Activated T-helper 1 cell treated with anti-CD3 and anti-CD28 coated beads, Interleukin-12 subunit alpha, Interleukin-12 subunit beta, Interleukin-2, Interleukin-4 antibody, amounts not matched to agents 30 ng/mL and 10 ng/mL and 1 ng/mL, durations not matched to agents 14 hours and 24 hours and 36 hours (primary cell): ENCODE results near the gene MACC1. TPM values are rescaled to one million over a fixed set of nuclear protein-coding genes. Genes with fewer than 3 reads are reported as not detected.
"Not testable (repeated sequence)": the region's sequence is repeated elsewhere in the genome, so short reads cannot be mapped to it uniquely, and the experiment has no call there.

Experiments used
- DNase-seq: peaks from one replicate; pipeline ENCODE4 v3.0.0; 2021; ENCODE audit warnings: low spot score
- H3K27ac Mint-ChIP-seq: one replicate; pipeline ENCODE4 v1.8.0; 2021; ENCODE audit warnings: mild to moderate bottlenecking, mixed read lengths
- H3K27me3 Mint-ChIP-seq: one replicate; pipeline ENCODE4 v1.8.0; 2022; ENCODE audit warnings: mild to moderate bottlenecking, moderate library complexity, mixed read lengths; ENCODE audit not compliant: insufficient read depth
- H3K36me3 Mint-ChIP-seq: one replicate; pipeline ENCODE4 v1.8.0; 2021; ENCODE audit warnings: low read depth, mixed read lengths
- H3K4me1 Mint-ChIP-seq: one replicate; pipeline ENCODE4 v1.8.0; 2021; ENCODE audit warnings: low read depth, mixed read lengths
- H3K4me3 Mint-ChIP-seq: one replicate; pipeline ENCODE4 v1.8.0; 2021; ENCODE audit warnings: mild to moderate bottlenecking, moderate library complexity, mixed read lengths
- H3K9me3 Mint-ChIP-seq: one replicate; pipeline ENCODE4 v1.8.0; 2021; ENCODE audit warnings: mixed read lengths
- intact Hi-C: fragments of 100-400 bp; cut with micrococcal nuclease; formaldehyde crosslinking; loops from one replicate; pipeline ENCODE4 v1.15.1; 2024
- total RNA-seq: library from RNA; stranded (reverse); gene quantifications from 2 replicates; pipeline ENCODE4 v1.2.3, GENCODE V29; 2022

Gene MACC1
- total RNA-seq, 1 donor from 2014 or later = not detected

GRCh38 chr7:20194343-20194995, 22.7 kb downstream of the MACC1 start:
- intact Hi-C loops = no loop called here
- no peaks in the 10 kb centered on the region for H3K36me3 Mint-ChIP-seq
- H3K4me3 Mint-ChIP-seq = no peak overlapping the region
- no peaks in the 10 kb centered on the region for H3K9me3 Mint-ChIP-seq
- no peak overlapping the region for H3K27ac Mint-ChIP-seq
- H3K4me1 Mint-ChIP-seq = peaks cover 4% of the 10 kb centered on the region
- DNase-seq = no peak
- H3K27me3 Mint-ChIP-seq = peaks cover 2% of the 10 kb centered on the region

GRCh38 chr7:20193873-20194272, 23.3 kb downstream of the MACC1 start:
- DNase-seq = no peak
- intact Hi-C loops = no loop called here
- Mint-ChIP-seq H3K4me1 (no peaks in the 10 kb centered on the region), H3K27me3 (peaks cover 2% of the 10 kb centered on the region), H3K36me3 (no peaks in the 10 kb centered on the region), H3K9me3 (no peaks in the 10 kb centered on the region), H3K4me3 (no peak overlapping the region), H3K27ac (no peak overlapping the region)

- Mint-ChIP-seq H3K4me1 (no peaks in the 10 kb centered on the region), H3K27me3 (peaks cover 2% of the 10 kb centered on the region), H3K36me3 (no peaks in the 10 kb centered on the region), H3K9me3 (no peaks in the 10 kb centered on the region), H3K4me3 (no peak overlapping the region), H3K27ac (no peak overlapping the region)
- no peak for DNase-seq
- intact Hi-C loops = no loop called here
These were observed 23.9 kb downstream of the MACC1 start for GRCh38 chr7:20193242-20193777.

GRCh38 chr7:20191391-20191869, 25.8 kb downstream of the MACC1 start:
- peaks cover 2% of the 10 kb centered on the region for H3K27me3 Mint-ChIP-seq
- no peaks in the 10 kb centered on the region for H3K4me1 Mint-ChIP-seq
- intact Hi-C loops = no loop called here
- H3K36me3 Mint-ChIP-seq = no peaks in the 10 kb centered on the region
- H3K4me3 Mint-ChIP-seq = no peak overlapping the region
- H3K9me3 Mint-ChIP-seq = no peaks in the 10 kb centered on the region
- no peak for DNase-seq
- H3K27ac Mint-ChIP-seq = no peak overlapping the region

- H3K27ac Mint-ChIP-seq = no peak overlapping the region
- intact Hi-C loops = no loop called here
- no peaks in the 10 kb centered on the region for H3K36me3 Mint-ChIP-seq
- H3K27me3 Mint-ChIP-seq = peaks cover 2% of the 10 kb centered on the region
- DNase-seq = no peak
- no peak overlapping the region for H3K4me3 Mint-ChIP-seq
- no peaks in the 10 kb centered on the region for H3K4me1 Mint-ChIP-seq
- H3K9me3 Mint-ChIP-seq = no peaks in the 10 kb centered on the region
These were observed 26.4 kb downstream of the MACC1 start for GRCh38 chr7:20190560-20191390.

GRCh38 chr7:20189852-20190251, 27.3 kb downstream of the MACC1 start:
- H3K9me3 Mint-ChIP-seq = no peaks in the 10 kb centered on the region

GRCh38 chr7:20188567-20188966, 28.6 kb downstream of the MACC1 start:
- Mint-ChIP-seq H3K4me1 (no peaks in the 10 kb centered on the region), H3K27me3 (peaks cover 2% of the 10 kb centered on the region), H3K9me3 (no peaks in the 10 kb centered on the region), H3K36me3 (no peaks in the 10 kb centered on the region), H3K27ac (no peak overlapping the region), H3K4me3 (no peak overlapping the region)
- no peak for DNase-seq
- intact Hi-C loops = no loop called here

More at GRCh38 chr7:20189852-20190251, 27.3 kb downstream of the MACC1 start:
- peaks cover 2% of the 10 kb centered on the region for H3K27me3 Mint-ChIP-seq
- intact Hi-C loops = no loop called here
- no peak for DNase-seq
- H3K27ac Mint-ChIP-seq = no peak overlapping the region
- no peaks in the 10 kb centered on the region for H3K4me1 Mint-ChIP-seq
- no peaks in the 10 kb centered on the region for H3K36me3 Mint-ChIP-seq
- no peak overlapping the region for H3K4me3 Mint-ChIP-seq

- H3K4me1 Mint-ChIP-seq, intact Hi-C loops, H3K36me3 Mint-ChIP-seq, H3K27ac Mint-ChIP-seq, H3K27me3 Mint-ChIP-seq, H3K9me3 Mint-ChIP-seq, DNase-seq, H3K4me3 Mint-ChIP-seq: not testable (repeated sequence)
These were observed 29.3 kb downstream of the MACC1 start for GRCh38 chr7:20187850-20188249.

GRCh38 chr7:20185988-20186387, 31.2 kb downstream of the MACC1 start:
- intact Hi-C loops = no loop called here
- Mint-ChIP-seq H3K4me3 (no peak overlapping the region), H3K4me1 (no peaks in the 10 kb centered on the region), H3K27me3 (no peaks in the 10 kb centered on the region), H3K9me3 (no peaks in the 10 kb centered on the region), H3K36me3 (no peaks in the 10 kb centered on the region), H3K27ac (no peak overlapping the region)
- no peak for DNase-seq

- intact Hi-C loops = no loop called here
- H3K27ac Mint-ChIP-seq = no peak overlapping the region
- H3K36me3 Mint-ChIP-seq = no peaks in the 10 kb centered on the region
- H3K27me3 Mint-ChIP-seq = no peaks in the 10 kb centered on the region
- H3K4me1 Mint-ChIP-seq = no peaks in the 10 kb centered on the region
- H3K9me3 Mint-ChIP-seq = no peaks in the 10 kb centered on the region
- DNase-seq = no peak
- no peak overlapping the region for H3K4me3 Mint-ChIP-seq
These were observed 34.1 kb downstream of the MACC1 start for GRCh38 chr7:20183086-20183485.

- Mint-ChIP-seq H3K9me3 (no peaks in the 10 kb centered on the region), H3K4me1 (no peaks in the 10 kb centered on the region), H3K36me3 (no peaks in the 10 kb centered on the region), H3K27ac (no peak overlapping the region), H3K4me3 (no peak overlapping the region), H3K27me3 (no peaks in the 10 kb centered on the region)
- DNase-seq = no peak
- intact Hi-C loops = loop anchor here (10.0 kb wide), 2 partner anchors 192 to 422 kb away; no protein-coding TSS in a partner anchor
These were observed 40.5 kb downstream of the MACC1 start for GRCh38 chr7:20176578-20177242.

- intact Hi-C loops = loop anchor here (10.0 kb wide), 2 partner anchors 189 to 419 kb away; no protein-coding TSS in a partner anchor
These were observed 43.4 kb downstream of the MACC1 start for GRCh38 chr7:20173828-20174227.

More at GRCh38 chr7:20173828-20174227, 43.4 kb downstream of the MACC1 start:
- Mint-ChIP-seq H3K4me3 (no peak overlapping the region), H3K27me3 (no peaks in the 10 kb centered on the region), H3K9me3 (no peaks in the 10 kb centered on the region), H3K36me3 (no peaks in the 10 kb centered on the region), H3K27ac (no peak overlapping the region), H3K4me1 (no peaks in the 10 kb centered on the region)
- no peak for DNase-seq
